Bronchial epithelial cell (primary cell): ENCODE results near the gene RIMBP2. TPM values are rescaled to one million over a fixed set of nuclear protein-coding genes. Genes with fewer than 3 reads are reported as not detected.
A peak's percentile ranks its signal among the peaks of the same experiment; 100 is the strongest.

Source experiments
- DNase-seq: peaks from one replicate; pipeline ENCODE4 v3.0.0-alpha.2; 2010; ENCODE audit warnings: low read depth
- FAIRE-seq: peaks from 2 replicates; lab custom pipeline; 2011; peaks lifted over from hg19 to GRCh38; lab: Jason Lieb, UNC
- H3K27me3 ChIP-seq: 2 replicates; pipeline ENCODE4 v1.5.1; 2011; ENCODE audit warnings: low read length; ENCODE audit not compliant: control insufficient read depth, insufficient read depth
- H3K36me3 ChIP-seq: 2 replicates; pipeline ENCODE4 v1.5.1; 2011; ENCODE audit warnings: low read length; ENCODE audit not compliant: control insufficient read depth, insufficient read depth
- H3K4me3 ChIP-seq: 2 replicates; pipeline ENCODE4 v1.5.1; 2011; ENCODE audit warnings: mild to moderate bottlenecking, low read depth, low read length, control low read depth
- CTCF ChIP-seq: IDR thresholded peaks from 2 replicates; pipeline ENCODE4 v1.5.1; 2011; ENCODE audit warnings: mild to moderate bottlenecking, moderate library complexity, low read length, control low read depth, inconsistent platforms; ENCODE audit not compliant: insufficient read depth, severe bottlenecking
- total RNA-seq: library from RNA; depleted of rRNA; stranded (reverse); fragments of >200 nt; gene quantifications from 2 replicates; pipeline ENCODE4 v1.2.1, GENCODE V29; 2014

The RIMBP2 gene
- total RNA-seq, 1 donor from 2014 or later: not detected

DNA sequence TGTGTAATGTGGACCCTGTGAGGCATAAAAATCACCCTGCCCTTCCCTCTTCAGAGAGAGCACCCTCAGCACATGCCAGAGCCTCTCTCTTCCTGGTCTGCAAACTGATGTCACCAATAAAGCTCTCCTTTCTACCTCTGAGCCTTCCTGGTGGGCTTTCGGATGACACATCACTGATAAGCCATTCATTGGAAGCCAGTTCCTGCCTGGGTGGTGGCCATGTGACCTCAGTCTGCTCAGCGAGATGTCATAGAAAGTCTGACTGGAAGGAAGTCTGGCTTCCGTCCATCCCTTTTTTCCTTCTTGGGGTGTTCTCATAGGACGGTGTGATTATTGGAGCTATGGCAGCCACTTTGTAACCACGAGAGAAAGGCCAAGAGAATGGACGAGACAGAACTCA lies 282.7 kb downstream of the RIMBP2 start:
- no peaks in the 10 kb centered on the region for H3K27me3 ChIP-seq
- FAIRE-seq (peak; percentile 76), DNase-seq (no peak)
- no peak overlapping the region for H3K4me3 ChIP-seq
- no peaks in the 10 kb centered on the region for H3K36me3 ChIP-seq
- no peak for TF ChIP-seq CTCF

- Histone ChIP-seq H3K27me3 (no peaks in the 10 kb centered on the region), H3K4me3 (no peak overlapping the region), H3K36me3 (no peaks in the 10 kb centered on the region)
- FAIRE-seq (no peak), DNase-seq (no peak)
- TF ChIP-seq CTCF: no peak
Measured at GRCh38 chr12:130431176-130431575, 284.9 kb downstream of the RIMBP2 start.

DNA sequence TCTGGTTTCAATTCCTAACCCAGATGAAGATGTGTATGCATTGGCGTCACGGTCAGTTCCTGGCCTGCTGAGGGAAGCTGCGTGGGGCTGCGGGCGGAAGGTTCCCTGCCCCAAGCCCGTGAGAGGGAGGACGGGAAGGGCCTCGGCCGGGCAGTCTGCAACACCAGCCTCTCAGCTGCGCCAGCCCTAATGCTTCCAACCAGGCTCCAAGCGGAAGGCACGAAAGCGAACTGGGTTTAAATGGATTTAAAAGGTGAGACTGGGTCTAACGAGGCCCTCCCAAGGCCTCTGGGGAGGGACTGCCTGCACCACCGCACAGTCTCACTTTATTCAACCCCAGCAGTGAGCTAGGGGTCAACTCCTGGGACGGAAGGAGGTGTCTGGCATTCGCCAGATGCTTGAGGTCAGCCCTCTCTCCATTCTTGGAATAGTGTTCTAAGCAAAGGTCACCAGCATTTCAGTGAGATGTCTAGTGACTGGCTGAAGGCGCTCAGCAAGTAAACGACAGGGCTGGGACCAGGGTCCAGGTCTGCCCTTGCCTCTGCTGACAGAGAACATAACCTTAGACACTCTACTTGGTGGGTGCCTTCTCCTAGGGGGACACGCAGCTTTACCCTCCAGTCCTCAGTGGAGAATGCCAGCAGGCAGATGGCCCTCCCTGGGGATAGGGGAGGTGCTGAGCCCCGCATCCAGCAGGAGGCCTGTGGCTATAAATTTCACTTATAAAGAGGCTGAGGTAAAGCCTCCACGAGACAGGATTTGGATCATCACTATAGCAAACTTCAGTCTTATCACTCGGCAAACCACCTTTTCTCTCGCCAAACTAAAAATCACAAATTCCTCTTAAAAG lies 286.2 kb downstream of the RIMBP2 start:
- no peaks in the 10 kb centered on the region for H3K27me3 ChIP-seq
- no peaks in the 10 kb centered on the region for H3K36me3 ChIP-seq
- DNase-seq (no peak), FAIRE-seq (peak; percentile 76)
- no peak overlapping the region for H3K4me3 ChIP-seq
- no peak for TF ChIP-seq CTCF

DNA sequence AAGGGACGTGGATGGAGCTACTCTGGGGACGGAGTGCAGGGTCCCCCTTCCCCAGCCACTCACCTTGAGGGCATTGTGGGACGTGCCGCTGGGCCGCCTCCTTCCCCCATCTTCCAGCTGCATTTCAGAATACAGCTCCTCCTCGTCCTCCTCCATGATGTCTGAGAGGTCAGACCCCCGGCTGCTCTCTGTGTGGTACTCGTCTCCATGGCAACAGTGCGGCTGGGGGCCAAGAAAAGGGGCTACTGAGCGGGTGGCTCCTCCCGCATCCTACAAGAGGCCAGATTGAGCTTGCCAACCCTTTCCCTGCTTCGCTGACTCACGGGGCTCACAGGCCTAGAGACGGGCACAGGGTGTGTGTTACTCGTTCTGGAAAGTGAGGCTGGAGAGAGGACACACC lies 288.0 kb downstream of the RIMBP2 start:
- no peak for TF ChIP-seq CTCF
- Histone ChIP-seq H3K4me3 (no peak overlapping the region), H3K36me3 (no peaks in the 10 kb centered on the region), H3K27me3 (no peaks in the 10 kb centered on the region)
- FAIRE-seq (no peak), DNase-seq (no peak)

GRCh38 chr12:130427381-130427887 lies 288.7 kb downstream of the RIMBP2 start:
- no peak for TF ChIP-seq CTCF
- Histone ChIP-seq H3K27me3 (no peaks in the 10 kb centered on the region), H3K36me3 (no peaks in the 10 kb centered on the region), H3K4me3 (no peak overlapping the region)
- FAIRE-seq (no peak), DNase-seq (no peak)
